OCI-LY3 (cell line): ENCODE results near the gene PTGR3.

Experiments used
- EZH2phosphoT487 ChIP-seq: fragments of 200-600 bp; shearing (Covaris generic); IDR thresholded peaks from 2 replicates; pipeline ENCODE4 v1.6.1; 2018; ENCODE audit warnings: antibody characterized with exemption, mixed run types, low read depth
- TF ChIP-seq, protein P1 (sequence below): fragments of 200-600, 300-600 bp; sonication (generic); IDR thresholded peaks from 2 replicates; pipeline ENCODE4 v1.5.1; 2014; ENCODE audit warnings: antibody characterized with exemption, low read length, low read depth

DNA sequence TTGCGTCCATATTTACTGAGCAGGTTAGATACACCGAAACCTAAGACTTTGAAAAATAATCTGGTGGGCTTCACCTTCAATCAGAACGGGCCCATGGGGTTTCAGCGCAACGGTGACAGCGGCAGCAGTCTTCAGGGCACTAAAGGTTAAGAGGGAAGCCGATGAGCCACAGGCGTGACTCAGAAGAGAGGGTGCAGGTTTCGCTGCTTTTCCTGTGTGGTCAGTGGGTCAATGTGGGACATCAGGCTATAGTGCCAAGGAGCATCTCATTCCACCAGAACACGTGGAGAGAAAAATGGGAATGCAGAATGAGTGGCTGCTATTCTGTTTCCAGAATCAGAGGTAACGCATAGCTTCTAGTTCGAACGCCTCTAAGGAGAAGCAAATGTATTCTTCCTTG, 8.9 kb downstream of the PTGR3 start:
- TF ChIP-seq, protein P1, sequence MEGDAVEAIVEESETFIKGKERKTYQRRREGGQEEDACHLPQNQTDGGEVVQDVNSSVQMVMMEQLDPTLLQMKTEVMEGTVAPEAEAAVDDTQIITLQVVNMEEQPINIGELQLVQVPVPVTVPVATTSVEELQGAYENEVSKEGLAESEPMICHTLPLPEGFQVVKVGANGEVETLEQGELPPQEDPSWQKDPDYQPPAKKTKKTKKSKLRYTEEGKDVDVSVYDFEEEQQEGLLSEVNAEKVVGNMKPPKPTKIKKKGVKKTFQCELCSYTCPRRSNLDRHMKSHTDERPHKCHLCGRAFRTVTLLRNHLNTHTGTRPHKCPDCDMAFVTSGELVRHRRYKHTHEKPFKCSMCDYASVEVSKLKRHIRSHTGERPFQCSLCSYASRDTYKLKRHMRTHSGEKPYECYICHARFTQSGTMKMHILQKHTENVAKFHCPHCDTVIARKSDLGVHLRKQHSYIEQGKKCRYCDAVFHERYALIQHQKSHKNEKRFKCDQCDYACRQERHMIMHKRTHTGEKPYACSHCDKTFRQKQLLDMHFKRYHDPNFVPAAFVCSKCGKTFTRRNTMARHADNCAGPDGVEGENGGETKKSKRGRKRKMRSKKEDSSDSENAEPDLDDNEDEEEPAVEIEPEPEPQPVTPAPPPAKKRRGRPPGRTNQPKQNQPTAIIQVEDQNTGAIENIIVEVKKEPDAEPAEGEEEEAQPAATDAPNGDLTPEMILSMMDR = no peak
- TF ChIP-seq EZH2phosphoT487 = no peak
